Upper lobe of left lung (tissue), 4 donors: ENCODE results near the gene EEF1AKMT1.

ENCODE experiments used
- EP300 ChIP-seq, 4 donors: sonication (generic); formaldehyde crosslinking; IDR thresholded peaks; one replicate each; pipeline ENCODE4 v1.5.1; 2017; ENCODE audit warnings: antibody characterized with exemption in 4 of 4, control low read depth in 2 of 4
- TF ChIP-seq, protein P1 (sequence below), 6 experiments: fragments of 450-650 bp in 4 of 6; fragments of 200-600 bp in 2 of 6; sonication (generic) in 2 of 6; IDR thresholded peaks; one replicate each; pipeline ENCODE4 v1.5.1; 2016 to 2019; ENCODE audit warnings: antibody characterized with exemption in 6 of 6

DNA sequence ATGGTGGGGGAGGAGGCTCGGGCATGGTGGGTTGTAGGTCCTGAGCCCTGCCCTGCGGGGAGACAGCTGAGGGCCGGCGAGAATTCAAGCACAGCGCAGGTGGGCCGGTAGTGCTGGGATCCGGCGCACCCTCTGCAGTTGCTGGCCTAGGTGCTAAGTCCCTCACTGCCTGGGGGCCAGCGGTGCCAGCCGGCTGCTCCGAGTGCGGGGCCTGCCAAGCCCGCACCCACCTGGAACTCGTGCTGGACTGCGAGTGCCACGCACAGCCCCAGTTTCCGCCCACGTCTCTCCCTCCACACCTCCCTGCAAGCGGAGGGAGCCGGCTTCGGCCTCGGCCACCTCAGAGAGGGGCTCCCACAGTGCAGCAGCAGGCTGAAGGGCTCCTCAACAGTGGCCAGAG, 33.7 kb downstream of the EEF1AKMT1 start:
- TF ChIP-seq, protein P1, sequence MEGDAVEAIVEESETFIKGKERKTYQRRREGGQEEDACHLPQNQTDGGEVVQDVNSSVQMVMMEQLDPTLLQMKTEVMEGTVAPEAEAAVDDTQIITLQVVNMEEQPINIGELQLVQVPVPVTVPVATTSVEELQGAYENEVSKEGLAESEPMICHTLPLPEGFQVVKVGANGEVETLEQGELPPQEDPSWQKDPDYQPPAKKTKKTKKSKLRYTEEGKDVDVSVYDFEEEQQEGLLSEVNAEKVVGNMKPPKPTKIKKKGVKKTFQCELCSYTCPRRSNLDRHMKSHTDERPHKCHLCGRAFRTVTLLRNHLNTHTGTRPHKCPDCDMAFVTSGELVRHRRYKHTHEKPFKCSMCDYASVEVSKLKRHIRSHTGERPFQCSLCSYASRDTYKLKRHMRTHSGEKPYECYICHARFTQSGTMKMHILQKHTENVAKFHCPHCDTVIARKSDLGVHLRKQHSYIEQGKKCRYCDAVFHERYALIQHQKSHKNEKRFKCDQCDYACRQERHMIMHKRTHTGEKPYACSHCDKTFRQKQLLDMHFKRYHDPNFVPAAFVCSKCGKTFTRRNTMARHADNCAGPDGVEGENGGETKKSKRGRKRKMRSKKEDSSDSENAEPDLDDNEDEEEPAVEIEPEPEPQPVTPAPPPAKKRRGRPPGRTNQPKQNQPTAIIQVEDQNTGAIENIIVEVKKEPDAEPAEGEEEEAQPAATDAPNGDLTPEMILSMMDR (IDR thresholded peaks at IDR 0.05), result no peak
- no peak for TF ChIP-seq EP300 (IDR thresholded peaks at IDR 0.05)
